ENCODE data around the gene C11orf54. TPM values are rescaled to one million over a fixed set of nuclear protein-coding genes. Genes with fewer than 3 reads are reported as not detected.

The C11orf54 gene
- polyA plus RNA-seq, 1 donor, result 142 TPM

Other genes with a start within 250 kb of the C11orf54 start
- 14.8 TPM for gene SMCO4, start 198.3 kb upstream of the C11orf54 start, polyA plus RNA-seq (ENCODE audit: insufficient read length)
- 29.3 TPM for gene CEP295, start 80.0 kb upstream of the C11orf54 start, polyA plus RNA-seq (ENCODE audit: insufficient read length)
- 179 TPM for gene TAF1D, start 177 bp upstream of the C11orf54 start, polyA plus RNA-seq (ENCODE audit: insufficient read length)
- 69.2 TPM for gene MED17, start 42.6 kb downstream of the C11orf54 start, polyA plus RNA-seq (ENCODE audit: insufficient read length)
- gene VSTM5, start 108.9 kb downstream of the C11orf54 start, polyA plus RNA-seq (ENCODE audit: insufficient read length), result 2.8 TPM